Measurements from ENCODE around the gene WNT10A. TPM values are rescaled to one million over a fixed set of nuclear protein-coding genes. Genes with fewer than 3 reads are reported as not detected.
A peak's percentile ranks its signal among the peaks of the same experiment; 100 is the strongest.

Gene WNT10A
- total and polyA plus RNA-seq, 10 of the 15 experiments (the other 5 are each of a cell fraction or from before 2014, with no cell fraction given): 0.61 to 45.0 (median 6.9) TPM

GRCh38 chr2:218876562-218877219 lies 4.0 kb upstream of the WNT10A start (continued):
- TF ChIP-seq NFIC (IDR thresholded peaks at IDR 0.05; ENCODE audit: low read depth, low read length): no peak
- TF ChIP-seq, protein P1, sequence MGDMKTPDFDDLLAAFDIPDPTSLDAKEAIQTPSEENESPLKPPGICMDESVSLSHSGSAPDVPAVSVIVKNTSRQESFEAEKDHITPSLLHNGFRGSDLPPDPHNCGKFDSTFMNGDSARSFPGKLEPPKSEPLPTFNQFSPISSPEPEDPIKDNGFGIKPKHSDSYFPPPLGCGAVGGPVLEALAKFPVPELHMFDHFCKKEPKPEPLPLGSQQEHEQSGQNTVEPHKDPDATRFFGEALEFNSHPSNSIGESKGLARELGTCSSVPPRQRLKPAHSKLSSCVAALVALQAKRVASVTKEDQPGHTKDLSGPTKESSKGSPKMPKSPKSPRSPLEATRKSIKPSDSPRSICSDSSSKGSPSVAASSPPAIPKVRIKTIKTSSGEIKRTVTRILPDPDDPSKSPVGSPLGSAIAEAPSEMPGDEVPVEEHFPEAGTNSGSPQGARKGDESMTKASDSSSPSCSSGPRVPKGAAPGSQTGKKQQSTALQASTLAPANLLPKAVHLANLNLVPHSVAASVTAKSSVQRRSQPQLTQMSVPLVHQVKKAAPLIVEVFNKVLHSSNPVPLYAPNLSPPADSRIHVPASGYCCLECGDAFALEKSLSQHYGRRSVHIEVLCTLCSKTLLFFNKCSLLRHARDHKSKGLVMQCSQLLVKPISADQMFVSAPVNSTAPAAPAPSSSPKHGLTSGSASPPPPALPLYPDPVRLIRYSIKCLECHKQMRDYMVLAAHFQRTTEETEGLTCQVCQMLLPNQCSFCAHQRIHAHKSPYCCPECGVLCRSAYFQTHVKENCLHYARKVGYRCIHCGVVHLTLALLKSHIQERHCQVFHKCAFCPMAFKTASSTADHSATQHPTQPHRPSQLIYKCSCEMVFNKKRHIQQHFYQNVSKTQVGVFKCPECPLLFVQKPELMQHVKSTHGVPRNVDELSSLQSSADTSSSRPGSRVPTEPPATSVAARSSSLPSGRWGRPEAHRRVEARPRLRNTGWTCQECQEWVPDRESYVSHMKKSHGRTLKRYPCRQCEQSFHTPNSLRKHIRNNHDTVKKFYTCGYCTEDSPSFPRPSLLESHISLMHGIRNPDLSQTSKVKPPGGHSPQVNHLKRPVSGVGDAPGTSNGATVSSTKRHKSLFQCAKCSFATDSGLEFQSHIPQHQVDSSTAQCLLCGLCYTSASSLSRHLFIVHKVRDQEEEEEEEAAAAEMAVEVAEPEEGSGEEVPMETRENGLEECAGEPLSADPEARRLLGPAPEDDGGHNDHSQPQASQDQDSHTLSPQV (IDR thresholded peaks at IDR 0.05): peak; percentile 45; the same call in 1 of the 2 replicates
- no peak for TF ChIP-seq REST (IDR thresholded peaks at IDR 0.05; ENCODE audit: low read depth, low read length)

All from GM12878 (cell line).